ENCODE measurements around the gene MN1.

MN1 gene

DNA sequence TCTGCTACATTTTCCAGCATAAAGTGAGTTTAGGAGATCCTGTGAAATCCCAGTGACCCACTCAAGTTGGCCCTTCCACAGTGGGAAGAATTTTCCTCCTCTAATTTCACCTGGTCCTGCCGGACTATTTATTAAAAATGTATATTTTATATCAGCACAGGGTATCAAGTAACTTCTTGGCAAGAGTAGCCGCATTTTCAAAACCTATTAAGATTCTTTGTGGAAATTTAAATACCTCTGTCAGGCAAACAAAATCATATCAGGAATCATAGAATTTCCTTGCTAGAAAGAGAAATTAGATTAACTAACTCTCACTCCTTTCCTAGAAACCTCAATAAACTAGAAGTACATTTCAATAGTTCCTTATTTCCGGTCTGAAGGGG, 9.7 kb downstream of the MN1 start:
- DNase-seq (ENCODE audit: low read depth), result no peak
- no peak overlapping the region for H3K4me3 ChIP-seq (replicated peaks; ENCODE audit: low read depth, low read length)
- TF ChIP-seq, protein P1, sequence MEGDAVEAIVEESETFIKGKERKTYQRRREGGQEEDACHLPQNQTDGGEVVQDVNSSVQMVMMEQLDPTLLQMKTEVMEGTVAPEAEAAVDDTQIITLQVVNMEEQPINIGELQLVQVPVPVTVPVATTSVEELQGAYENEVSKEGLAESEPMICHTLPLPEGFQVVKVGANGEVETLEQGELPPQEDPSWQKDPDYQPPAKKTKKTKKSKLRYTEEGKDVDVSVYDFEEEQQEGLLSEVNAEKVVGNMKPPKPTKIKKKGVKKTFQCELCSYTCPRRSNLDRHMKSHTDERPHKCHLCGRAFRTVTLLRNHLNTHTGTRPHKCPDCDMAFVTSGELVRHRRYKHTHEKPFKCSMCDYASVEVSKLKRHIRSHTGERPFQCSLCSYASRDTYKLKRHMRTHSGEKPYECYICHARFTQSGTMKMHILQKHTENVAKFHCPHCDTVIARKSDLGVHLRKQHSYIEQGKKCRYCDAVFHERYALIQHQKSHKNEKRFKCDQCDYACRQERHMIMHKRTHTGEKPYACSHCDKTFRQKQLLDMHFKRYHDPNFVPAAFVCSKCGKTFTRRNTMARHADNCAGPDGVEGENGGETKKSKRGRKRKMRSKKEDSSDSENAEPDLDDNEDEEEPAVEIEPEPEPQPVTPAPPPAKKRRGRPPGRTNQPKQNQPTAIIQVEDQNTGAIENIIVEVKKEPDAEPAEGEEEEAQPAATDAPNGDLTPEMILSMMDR (IDR thresholded peaks at IDR 0.05; ENCODE audit: low read length, missing control alignments), result no peak

DNA sequence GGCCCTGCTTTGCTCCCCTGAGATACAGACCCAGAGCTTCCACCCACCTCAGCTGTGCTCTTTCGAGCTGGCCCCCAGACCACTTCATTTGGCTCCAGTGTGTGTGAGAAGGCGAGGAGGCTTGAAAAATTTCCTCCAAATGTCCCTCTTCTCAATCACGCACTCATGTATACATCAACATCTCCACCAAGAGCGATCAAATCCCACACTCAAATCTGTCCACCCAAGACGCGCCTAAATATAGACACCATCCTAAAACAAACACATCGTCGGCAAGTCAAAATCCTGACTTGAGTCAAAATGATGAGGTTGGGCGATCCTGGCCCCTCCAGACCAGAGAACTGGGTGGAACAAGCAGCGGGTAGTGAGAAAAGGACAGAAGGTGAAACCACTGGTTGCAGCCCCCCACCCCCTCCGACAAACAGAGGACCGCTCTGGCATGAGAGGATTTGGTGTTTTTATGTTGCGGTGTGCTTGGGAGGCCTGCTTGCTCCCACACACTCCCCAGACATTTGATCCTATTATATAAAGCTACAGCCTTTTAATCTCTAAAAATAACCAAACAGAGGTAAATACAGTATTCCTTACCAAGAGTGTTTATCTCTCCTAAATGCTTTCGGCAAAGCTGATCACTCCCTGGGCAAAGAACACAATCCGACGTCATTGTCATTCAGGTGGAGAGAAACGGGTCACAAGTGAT, 10.2 kb downstream of the MN1 start:
- no peak overlapping the region for H3K4me3 ChIP-seq (replicated peaks; ENCODE audit: low read depth, low read length)
- DNase-seq (ENCODE audit: low read depth), result no peak
- TF ChIP-seq, protein P1 (IDR thresholded peaks at IDR 0.05; ENCODE audit: low read length, missing control alignments), result no peak

DNA sequence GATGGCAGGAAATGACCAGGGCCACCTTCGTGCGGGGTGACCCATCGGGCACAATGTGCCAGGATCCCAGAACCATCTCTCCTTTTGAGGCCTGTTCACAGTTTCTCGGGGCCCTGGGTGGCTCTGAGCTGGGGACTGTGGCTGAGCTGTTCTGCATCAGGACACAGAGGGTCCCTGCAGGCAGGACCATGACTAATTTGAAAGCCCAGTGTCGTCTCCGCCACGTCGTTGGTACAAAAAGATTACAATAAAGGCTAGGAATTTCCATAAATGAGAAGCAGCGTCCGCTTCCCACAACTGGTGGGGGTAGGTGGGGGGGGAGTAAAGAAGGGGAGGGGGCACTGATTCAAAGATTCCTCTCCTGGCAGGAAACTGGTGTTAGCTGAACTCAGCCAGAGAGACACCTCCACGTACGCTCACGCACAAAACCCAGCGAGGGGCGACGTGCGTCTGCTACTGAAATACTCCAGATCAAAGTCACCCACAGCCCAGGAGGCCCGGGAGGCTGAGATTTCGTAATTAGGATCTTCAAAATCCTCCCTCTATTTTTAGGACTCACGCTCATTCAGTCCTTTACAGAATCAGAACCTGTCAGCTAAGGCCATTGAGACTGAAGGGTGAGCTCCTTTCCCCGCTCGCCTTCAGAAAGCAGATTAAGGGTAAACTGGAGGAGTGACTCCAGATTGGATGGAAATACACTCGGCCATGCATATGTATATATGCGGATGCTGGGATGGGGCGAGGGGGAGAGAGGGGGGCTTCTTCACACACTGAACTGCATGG, 11.0 kb downstream of the MN1 start:
- DNase-seq (ENCODE audit: low read depth), result peak; percentile 31
- H3K4me3 ChIP-seq (replicated peaks; ENCODE audit: low read depth, low read length), result no peak overlapping the region
- TF ChIP-seq, protein P1 (IDR thresholded peaks at IDR 0.05; ENCODE audit: low read length, missing control alignments), result no peak

DNA sequence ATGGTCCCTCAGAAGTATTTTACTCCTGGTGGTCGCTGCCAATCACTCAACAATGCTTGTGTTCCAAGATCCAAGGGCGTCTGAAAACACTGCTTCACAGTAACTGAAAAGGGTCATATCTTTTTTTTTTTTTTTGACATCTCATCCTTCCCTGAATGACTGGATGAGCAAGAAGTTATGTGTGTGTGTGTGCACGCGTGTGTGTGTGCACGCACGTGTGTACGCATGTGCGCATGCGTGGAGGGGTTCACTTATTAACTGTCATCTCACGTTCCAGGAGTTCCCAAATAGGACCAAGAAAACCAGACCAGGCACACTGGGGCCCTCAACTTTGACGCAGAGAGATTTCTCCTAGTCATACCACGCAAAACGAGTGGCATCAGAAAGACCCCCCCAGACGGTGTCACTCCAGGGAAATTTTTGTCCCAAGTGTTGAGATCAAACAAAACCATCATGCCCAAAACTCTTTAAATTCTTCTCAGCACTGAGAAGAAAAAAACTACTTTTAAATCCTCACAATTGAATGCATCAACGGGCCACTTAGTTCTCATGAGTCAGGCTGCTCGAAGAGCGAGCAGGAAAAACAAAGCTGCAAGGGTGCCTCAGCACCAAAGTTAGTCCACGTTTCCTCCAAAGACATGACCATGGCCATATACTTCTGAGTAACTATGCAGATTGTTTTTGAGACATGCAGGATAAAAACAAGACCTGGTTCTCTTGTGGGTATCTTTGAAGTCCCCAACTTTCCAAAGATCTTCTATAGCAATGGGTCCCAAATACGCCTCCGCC, 12.9 kb downstream of the MN1 start:
- no peak for DNase-seq (ENCODE audit: low read depth)
- TF ChIP-seq, protein P1 (IDR thresholded peaks at IDR 0.05; ENCODE audit: low read length, missing control alignments), result no peak
- H3K4me3 ChIP-seq (replicated peaks; ENCODE audit: low read depth, low read length), result no peak overlapping the region

DNA sequence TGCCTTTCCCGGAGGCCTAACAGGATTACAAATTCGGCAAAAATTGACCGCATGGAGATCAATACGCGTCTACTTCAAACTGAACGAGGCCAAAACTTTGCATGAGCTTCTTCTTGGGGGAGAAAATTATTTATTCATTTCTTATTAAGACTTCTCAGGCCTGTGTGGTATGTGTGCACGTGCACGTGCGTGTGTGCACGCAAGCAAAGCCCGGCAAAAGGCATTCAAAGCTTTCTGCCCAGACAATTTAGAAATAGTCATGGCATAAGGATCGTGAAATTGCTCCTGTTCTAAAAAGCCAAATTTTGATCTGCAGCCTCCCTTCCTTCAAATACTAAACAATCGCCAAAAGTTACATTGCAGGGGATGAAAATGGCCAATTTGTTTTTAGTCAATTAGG, 14.6 kb downstream of the MN1 start:
- no peak overlapping the region for H3K4me3 ChIP-seq (replicated peaks; ENCODE audit: low read depth, low read length)
- DNase-seq (ENCODE audit: low read depth), result no peak
- TF ChIP-seq, protein P1 (IDR thresholded peaks at IDR 0.05; ENCODE audit: low read length, missing control alignments), result no peak

DNA sequence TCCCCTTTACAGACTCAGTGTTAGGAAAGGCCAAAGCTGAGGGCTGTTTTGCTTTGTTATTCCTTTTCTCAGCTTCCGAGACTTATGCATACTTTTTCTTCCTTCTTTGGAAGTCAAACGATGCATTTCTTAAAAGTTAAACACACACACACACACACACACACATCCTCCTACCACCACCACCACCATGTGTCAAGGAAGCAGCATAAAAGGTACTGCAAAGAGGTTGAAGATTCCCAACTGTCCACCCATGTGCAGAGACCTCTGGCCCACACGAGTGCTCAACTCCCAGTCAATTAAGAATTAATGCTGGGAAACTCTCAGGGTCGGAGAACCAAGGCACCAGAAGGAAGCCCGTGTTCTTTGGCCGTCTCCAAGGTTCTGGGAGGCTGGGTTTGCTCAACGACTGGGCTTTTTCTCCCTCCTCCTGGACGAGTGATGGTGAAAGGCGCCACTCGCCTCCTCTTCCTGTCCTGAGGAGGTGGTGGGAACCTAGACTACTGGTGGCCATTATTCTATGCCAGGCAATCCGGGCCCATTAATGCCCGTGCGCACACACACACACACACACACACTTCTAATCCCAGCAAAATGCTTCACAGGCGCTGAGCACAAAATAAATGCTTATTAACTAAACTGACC, 15.1 kb downstream of the MN1 start:
- no peak overlapping the region for H3K4me3 ChIP-seq (replicated peaks; ENCODE audit: low read depth, low read length)
- no peak for DNase-seq (ENCODE audit: low read depth)
- TF ChIP-seq, protein P1 (IDR thresholded peaks at IDR 0.05; ENCODE audit: low read length, missing control alignments), result no peak

Data from fibroblast of pulmonary artery (primary cell).